HK-2 (cell line): ENCODE results near the gene PIM2.

Experiments used
- DNase-seq: peaks from one replicate; pipeline ENCODE4 v3.0.0-alpha.2; 2018; ENCODE audit not compliant: unreplicated experiment

PIM2 gene

DNA sequence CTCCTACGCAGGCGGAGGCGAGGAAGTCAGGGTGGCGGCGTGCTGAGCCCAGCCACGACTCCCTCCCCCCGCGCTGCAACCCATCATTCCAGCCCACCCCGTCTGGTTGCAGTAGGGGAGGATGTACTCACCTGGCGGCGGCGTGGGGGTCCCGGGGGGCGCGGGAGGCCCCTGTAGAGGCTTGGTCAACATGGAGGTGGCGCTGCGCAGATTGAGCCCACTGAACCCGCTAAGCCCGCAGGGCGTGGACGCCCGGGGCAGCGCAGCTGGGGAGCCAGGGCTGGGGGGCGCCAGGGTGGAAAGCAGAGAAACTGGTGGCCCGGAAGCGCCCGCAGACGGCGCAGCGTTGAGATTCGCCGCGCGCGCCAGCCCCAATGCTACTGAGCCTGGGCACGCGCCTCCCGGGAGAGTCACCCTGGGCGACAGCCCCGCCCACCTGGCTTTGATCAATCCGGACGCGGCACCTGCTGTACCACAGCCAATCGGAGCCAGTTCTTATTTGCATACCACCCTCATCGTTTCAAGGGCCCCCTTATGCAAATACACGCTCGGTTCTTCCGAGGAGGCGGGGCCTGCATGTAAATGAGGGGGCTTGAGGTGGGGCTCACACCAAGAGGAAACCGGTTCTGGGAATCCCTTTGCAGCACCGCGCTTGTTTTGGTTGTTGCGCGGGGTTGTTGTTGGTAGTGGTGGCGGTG lies at the start of gene PIM2:
TSS of gene PIM2 (minus strand) at position 382 of the 698 bp plus-strand sequence. CDS start at position 192, 190 bp downstream.
- peak; percentile 91 for DNase-seq

DNA sequence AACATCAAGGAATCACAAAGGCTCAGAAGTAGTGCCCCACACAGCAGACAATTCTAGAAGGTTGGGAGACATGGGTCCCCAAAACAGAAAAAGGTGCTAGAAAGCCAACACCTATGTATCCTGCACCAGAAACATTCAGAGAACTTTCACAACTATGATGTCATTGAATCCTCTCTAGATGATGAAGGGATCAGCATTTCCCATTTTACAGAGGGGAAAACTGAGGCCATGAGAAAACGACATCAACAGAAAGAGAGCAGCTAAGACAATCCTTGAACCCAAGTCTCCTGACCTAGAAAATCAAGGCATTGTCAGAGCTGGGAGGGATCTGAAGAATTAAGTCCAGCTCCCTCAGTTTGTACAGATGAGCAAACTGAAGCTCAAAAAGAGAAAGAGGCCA lies 49.6 kb upstream of the PIM2 start:
- no peak for DNase-seq

DNA sequence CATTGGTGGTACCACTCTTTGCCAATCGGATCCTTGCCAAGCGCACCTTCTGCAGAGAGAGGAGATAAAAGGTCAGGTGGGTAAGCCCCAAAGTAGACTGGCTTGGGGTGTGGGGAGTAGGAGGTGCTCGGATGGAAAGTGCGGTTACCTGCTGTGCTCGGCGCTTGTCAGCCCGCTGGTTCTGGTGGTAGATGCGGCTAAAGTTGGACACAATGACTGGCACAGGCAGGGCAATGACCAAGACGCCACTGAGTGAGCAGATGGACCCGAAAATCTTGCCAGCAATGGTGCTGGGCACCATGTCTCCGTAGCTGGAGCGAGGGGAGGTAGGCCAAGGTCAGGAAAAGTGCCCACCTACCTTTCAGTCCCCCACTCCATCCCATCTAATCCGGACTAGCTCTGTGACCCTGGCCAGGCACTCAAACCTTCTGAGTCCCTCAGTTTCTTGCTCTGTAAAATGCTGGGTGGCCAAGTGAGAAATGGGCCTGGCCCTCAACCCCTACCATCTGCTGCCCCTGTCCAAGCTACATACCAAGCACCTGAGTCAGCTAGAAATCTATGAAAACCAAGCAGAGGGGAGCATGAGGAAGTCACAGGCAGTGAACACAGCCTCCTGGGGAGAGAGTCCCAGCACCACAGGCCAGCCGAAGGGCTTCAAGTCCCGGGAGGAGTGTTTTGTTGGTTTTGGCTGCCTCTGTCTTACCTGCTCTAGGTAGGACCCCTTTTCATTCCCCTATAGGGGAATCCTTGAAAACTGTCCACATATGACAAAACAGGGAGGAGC lies 48.2 kb upstream of the PIM2 start:
- DNase-seq, result peak; percentile 35

DNA sequence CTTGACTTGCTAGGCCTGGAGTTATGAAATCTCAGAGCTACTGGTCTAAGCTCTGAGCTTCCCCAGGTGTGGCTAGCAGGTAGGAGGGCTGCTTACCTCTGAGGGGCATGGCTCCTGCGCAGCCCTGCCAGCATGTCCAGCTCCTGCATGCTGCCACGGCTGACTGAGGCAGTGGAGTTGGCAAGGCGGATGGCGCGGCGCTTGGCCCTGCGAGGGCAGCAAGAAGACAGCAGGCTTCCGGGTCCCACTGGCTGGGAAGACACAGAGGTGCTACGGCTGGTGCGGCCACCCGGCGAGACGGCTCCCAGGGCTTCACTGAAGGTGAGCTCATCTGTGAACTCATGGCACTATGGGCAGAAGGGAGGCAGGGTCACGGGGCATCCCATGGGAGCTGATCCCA lies 47.1 kb upstream of the PIM2 start:
- no peak for DNase-seq

DNA sequence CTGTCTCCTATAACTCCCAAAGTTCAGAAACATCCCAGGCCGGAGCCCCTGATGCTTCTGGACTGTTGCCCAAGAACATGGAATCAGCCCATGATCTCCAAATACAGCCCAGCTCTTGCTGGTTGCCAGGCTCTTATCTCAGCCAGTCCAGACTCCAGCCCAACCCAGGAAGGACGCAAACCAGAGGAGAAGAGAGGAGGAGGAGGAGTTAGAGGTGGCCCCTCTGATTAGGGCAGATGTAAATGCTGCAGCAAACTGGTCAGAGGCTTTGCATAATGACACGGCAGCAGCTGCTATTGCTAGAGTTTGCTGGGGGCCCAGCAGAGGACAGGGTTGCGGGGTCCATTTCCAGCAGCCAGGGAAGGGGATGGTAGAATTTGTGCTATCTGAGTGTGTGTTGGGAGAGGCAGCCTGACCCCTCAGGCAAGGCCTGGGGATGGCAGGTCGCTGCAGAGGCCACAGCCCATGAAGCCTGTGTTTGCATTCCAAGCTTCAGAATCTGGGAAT lies 42.8 kb upstream of the PIM2 start:
- no peak for DNase-seq

DNA sequence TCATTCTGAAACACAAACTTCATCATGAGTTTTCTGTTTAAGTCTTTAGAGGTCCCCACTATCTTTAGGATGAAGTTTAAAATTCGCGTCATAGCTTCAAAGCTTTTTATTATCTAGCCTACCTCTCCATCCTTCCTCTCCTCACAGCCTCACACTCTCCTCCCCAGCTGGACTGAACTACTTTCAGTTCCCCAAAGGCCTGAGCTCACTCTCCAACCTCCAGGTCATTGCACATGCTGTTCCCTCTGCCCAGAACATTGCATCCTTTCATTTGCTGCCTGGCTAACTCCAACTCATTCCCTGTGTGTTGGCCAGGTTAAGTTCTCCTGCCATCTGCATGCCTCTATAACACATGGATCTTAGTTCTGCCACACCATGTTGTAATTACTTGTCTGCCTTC lies 41.5 kb upstream of the PIM2 start:
- DNase-seq, result no peak

DNA sequence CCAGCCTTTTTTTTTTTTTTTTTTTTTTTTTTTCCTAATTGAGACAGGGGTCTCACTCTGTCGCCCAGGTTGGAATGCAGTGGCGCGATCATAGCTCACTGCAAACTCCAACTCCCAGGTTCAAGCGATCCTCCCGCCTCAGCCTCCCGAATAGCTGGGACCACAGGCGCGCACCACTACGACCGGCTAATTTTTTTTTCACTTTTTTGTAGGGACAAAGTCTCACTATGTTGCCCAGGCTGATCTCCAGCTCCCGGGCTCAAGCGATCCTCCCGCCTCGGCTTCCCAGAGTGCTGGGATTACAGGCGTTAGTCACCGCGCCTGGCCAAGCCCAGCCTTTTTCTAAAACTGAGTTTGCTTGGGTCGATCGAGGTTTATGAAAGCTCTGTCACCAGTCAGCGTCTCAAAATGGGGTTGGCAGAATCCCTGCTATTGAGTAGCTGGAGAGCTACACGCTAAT lies 39.8 kb upstream of the PIM2 start:
- peak; percentile 61 for DNase-seq

DNA sequence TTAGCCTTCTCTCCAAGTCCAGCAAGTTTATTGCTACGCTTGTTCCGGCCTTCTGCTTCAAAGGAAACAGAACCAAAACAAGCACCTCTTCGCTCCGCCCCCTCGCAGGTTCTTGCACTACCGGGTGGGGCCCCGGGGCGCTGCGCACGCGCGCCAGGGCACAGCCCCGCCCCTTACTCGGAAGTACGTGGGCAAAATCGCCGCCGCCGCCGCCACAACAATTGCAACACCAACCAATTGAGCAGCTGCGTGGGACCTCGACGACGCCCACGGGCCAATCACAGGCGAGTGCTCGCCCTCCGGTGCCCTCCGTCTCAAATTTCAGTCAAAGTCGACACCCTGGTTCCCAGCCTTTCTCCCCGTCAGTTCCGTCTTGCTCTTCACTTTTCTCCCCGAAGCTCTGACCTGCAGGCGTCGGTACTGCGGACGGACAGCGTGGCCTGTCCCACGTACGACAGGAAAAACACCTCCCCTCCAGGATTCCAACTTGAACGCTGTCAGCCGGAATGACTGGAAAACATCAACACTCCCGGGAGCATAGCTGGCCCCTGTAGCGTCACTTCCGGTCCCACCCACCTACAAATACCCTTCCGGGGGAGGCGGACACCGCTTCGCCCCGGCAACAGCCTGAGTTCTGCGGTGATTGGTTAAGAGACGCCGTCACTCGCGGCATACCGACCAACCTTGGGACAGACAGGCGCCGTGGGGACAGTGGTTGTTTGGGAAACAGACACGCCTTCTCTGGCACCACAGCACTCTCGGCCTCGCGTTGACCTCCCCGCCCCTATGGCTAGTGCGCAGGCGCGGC lies 39.2 kb upstream of the PIM2 start:
- DNase-seq, result peak; percentile 95

DNA sequence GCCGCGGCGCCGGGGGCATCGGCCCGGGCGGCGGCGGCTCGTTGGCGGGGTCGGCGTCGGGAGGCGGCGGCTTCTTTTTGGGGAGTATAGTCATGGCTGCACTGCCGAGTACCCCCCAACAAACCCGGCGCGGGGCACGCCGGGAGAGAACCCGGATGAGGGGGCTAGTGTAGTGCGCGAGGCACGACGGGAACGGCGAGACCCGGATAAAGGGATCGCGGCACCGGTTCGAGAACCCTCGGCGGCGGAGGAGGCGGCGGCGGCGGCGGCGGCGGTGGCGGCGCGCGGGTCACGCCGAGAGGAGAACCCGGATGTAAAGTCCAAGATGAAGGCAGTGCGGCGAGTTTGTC lies 38.6 kb upstream of the PIM2 start, which contains the start of gene OTUD5:
TSS of gene OTUD5 (minus strand) at position 131 of the 350 bp plus-strand sequence. CDS start at position 94, 37 bp downstream.
- no peak for DNase-seq

DNA sequence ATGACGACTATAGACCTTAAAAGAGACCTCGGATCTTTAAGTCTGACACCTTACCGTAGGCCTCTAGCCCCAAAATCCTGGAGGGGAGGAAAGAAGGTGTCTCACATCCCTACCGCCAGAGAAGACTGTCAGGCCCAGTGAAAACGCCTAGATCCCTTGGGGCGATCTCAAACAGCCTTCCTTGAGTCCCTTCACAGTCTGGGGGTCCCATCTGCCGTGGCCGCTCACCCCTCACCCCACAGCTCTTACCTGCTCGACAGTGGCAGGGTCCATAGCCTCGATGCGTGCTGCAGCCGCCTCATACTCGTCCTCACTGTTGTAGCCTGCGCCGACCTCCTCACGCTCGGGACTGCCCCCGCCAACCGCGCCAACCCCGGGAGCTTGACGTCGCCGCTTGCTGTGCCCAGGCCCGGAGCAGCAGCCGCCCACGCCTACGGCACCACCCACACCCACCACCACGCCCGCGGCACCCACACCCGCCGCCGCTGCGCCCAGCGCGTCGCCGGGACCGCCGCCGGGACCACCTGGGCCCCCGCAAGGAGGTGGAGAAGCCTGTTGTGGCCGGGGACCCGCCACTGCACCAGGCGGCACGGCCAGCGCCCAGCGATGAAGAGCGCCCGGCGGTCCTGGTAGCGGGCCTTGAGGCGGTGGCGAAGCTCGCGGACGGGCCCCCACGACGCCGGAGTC lies 38.0 kb upstream of the PIM2 start:
- DNase-seq, result peak; percentile 26

DNA sequence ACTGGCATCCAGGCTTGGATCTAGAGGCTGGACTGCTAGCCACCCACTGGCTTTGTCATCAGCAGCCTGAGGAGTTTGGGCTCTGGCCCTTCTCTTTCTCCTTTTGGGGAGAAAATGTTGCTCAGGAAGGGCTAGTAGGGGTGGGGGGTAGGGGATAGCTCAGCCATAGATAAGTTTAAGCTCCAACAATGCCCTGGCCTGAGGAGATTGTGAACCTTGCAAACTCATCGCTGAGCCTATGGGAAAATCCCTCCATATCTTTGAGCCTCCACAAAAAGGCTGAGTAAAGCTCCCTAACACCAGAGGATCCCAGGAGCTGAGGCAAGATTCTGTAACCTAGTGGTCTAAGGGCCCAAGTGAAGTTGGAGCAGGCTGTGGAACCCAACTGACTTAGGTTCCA lies 29.8 kb upstream of the PIM2 start:
- DNase-seq, result no peak

DNA sequence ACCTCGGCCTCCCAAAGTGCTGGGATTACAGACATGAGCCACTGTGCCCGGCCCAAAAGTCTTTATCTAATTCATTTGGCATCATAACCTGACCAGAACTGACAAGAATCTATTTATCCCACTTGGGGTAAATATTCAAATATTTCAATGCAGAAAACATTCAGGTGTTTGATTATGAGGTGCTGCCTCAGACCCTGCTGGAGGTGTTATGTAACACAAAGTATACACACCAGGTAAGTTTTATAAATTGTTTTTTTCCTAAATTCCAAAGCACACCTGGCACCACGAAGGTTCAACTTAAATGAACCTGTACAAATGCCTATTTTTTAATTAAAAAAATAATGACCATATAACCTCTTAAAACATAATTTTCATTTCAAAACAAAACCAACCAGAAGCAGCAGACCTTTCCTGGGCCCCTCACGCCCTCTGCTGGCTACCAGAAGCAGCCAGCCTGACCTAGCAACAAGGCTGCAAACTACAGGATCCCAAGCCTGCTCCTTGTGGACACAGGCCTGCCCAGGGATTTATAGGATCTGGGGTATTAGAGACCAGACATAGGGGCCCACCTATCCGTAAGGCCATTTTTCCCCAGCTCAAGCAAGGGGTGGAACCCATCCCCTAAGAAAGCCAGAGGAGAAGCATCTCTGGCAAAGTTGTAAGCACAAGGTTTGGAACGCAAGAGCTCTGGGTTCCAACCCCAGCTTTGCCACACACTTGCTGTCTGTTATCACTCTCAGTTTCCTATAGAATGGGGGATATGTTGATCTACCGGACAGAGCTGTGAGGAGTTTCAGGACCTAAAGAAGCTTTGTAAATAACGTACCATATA lies 26.9 kb upstream of the PIM2 start:
- DNase-seq, result peak; percentile 28

DNA sequence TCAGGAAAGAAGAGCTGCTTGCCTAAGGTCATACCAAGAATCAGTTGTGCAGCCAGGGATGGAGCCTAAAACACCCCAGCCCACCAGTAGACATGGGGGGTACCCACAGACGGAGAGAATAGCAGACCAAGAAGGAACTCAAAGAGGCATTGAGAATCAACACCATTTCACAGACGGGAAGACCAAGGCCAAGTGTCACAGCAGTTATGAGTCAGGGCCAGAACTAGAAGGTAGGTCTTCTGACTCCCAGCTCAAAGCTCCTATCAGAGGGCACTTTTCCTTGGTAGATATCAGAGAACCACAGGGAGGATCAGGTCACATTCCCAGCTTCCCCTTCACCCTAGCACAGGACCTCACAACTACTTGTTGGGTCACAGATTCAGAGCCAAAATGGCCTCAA lies 24.1 kb upstream of the PIM2 start:
- no peak for DNase-seq

DNA sequence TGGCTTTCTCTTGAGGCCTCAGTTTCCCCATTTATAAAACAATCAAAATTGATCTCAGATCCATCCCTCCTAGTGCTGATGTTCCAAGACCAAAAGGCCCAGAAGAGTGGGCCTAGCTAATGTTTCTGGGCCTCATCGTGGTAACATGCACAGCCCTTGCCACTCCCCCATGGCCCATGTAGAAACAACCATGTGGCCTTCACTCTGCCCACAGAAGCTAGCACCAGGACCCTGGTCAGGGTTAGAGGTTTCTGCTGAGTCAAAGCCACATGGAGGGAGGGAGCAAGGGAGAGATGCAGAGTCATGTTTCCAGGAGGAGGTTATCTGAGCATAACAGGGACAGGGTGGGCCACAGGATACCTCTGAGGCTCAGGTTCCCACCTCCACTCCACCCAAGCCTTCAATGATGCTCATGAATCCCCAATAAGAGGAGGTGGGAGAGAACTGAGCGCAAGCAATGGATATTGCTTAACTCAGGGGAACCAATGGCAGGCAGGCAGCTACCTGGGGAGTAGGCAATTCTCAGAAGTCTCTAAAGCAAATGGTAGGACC lies 21.7 kb upstream of the PIM2 start:
- no peak for DNase-seq

DNA sequence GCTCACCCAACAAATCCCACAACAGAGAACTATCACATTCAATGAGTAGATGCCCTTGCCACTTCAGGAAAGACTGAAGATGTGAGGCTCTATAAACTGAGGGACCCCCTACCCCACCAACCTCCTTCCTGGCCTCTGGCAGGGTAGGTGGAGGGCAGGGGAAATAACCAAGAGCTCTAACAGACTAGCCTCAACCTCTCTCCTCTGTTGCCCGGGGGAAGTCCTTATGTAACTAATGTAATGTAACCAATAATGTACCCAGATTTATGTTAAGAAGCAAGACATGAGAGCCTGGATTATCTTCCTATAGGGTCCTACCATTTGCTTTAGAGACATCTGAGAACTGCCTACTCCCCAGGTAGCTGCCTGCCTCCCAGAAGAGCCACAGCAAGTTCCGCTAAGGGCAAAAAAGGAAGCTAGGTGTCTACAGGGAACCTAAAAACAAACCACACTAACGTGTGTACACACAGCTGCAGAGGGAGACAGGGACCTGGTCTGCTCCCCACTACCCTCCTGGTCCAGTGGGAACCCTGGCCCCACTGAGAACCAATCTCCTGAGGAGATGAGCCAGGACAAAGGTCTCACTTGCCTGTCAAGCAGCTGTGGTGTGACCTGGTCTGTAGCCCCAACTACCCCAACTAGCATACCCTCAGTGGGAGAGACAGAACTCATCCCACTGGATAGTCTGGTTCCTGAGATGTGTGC lies 20.9 kb upstream of the PIM2 start:
- DNase-seq, result no peak

DNA sequence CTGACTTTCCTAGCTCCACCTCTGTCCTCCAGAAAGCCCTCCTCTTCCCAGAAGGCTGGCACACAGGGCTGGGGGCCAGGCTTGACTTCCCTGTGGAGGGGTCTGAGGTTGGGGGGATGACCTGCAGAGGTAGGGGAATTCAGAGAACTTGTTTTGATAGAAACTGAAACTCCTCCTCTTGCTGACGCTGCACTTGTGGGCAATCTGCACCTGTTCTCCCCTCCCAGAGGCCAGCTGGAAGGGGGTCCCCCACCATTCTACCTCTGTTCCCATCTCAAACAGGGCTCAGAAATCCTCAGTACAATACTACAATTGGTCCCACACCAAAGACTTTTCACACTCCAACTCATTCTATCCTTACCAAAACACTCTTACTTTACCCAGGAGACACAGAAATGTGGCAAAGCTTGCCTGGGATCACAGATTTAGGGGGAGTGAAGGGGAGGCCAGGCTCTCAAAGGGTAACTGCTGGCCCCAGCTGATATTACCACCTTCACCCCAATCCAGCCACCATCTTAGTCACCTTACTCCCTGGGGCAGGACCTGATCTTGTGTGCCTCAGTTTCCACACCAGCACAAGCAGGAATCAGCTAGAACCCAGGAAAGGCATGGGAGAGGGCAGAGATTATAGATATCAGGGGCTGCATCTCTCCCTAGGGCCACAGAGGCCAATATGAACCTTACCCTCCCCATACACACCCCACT lies 20.0 kb upstream of the PIM2 start:
- no peak for DNase-seq

DNA sequence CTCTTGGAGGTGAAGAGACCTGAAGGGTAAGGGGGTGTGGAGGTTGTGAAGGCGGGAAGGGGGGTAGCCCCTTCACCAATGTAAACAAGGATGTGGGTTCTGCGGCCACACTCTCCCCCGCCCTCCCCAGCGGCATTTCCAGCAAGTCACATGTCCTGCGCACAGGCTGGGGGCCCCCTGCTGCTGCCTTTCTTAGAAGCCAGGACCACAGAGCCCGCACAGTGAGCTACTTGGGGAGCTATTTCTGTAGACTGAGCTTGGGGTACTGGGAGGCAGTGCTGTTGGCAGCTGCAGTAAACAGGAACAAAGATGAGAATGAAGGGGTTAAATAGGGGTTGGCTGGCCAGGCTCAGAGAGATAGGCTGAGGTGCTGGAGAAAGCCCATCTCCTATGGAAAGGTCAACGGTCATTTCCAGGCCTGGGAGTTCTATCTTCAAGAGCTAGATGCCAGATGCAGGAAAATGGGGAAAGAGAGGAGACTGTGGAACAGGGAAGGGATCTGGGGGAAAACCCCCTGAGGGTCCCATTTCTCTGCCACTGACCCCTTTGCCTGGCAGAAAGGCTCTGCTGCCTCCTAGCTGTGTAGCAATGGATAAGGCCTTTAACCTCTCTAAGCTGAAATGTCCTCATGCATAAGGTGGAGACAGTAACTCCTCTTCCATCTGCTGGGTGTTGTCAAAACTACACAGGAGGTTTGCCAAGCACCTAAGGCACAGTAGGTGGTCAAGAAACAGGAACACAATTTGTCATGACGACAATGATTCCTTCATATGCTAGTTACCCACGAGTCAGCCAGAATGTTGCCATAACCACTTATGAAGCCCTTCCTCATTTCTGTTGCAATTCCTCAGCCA lies 18.5 kb upstream of the PIM2 start:
- DNase-seq, result no peak

DNA sequence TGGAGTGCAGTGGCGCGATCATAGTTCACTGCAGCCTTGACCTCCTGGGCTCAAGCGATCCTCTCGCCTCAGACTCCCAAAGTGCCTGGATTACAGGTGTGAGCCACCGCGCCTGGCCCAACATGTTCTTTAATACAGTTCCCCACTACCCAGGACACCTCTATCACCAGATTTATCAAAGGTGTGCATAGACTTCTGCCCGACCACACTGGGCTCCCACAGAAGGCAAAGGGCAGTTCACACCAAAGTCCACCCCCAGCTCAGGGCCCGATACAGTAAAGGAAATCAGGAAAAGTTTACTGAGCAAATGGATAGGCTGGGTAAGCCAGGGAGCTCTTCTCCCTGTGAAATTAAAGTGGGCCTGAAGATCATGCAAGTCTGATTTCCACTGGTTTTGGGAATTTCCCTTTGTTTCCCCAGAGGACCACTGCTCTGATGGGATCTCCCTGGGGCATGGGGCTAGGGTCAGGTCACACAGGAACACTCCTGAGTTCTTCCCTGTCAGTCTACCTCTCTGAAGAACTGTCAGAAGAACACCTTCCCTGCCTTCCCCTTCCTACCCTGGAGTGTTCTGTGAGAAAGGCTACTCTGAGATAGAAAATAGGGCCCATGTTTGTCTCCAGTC lies 17.7 kb upstream of the PIM2 start:
- no peak for DNase-seq
